Omental fat pad (tissue), 4 donors: ENCODE data around the gene NOC4L. TPM values are rescaled to one million over a fixed set of nuclear protein-coding genes. Genes with fewer than 3 reads are reported as not detected.

Experiments used
- ATAC-seq: fragments of 150-250 bp; one replicate; pipeline ENCODE4 v1.9.1; 2016; ENCODE audit warnings: mild to moderate bottlenecking, moderate library complexity; ENCODE audit not compliant: low FRiP score
- DNase-seq: peaks from one replicate; pipeline ENCODE4 v3.0.0-alpha.2; 2019; ENCODE audit warnings: low spot score
- CTCF ChIP-seq, 3 donors: fragments of 450-650 bp; IDR thresholded peaks; one replicate each; pipeline ENCODE4 v1.5.1; 2016 to 2017; ENCODE audit warnings: antibody characterized with exemption in 3 of 3, mild to moderate bottlenecking in 3 of 3, moderate library complexity in 2 of 3
- small RNA-seq: library from RNA; depleted of rRNA; stranded (forward); fragments of <200 nt; gene quantifications from one replicate; pipeline ENCODE3, GENCODE V24; 2016
- total RNA-seq, 4 donors: library from RNA; depleted of rRNA; stranded (reverse); fragments of >200 nt; gene quantifications; one replicate each; pipeline ENCODE4 v1.1.0, GENCODE V29; 2016

NOC4L gene
- total RNA-seq, 4 donors from 2014 or later: 6.4 to 16.1 (median 9.3) TPM

- ATAC-seq: no peak
- no peak for TF ChIP-seq CTCF (IDR thresholded peaks at IDR 0.05)
- DNase-seq: no peak
Measured at GRCh38 chr12:132199526-132200319, 55.5 kb downstream of the NOC4L start.

- DNase-seq (no peak), ATAC-seq (no peak)
- no peak for TF ChIP-seq CTCF (IDR thresholded peaks at IDR 0.05)
Measured at GRCh38 chr12:132200800-132201199, 56.5 kb downstream of the NOC4L start.

GRCh38 chr12:132201391-132202120, 57.3 kb downstream of the NOC4L start:
- no peak for TF ChIP-seq CTCF (IDR thresholded peaks at IDR 0.05)
- DNase-seq (no peak), ATAC-seq (no peak)

Small RNA genes lying within 50 kb of the gene (small RNA-seq; reads per million reads assigned to genes)
- not detected for gene AC138466.3

Other genes starting within 250 kb of the NOC4L start
- 10 to 100 TPM in 2 of 4 donors, 1 to 10 TPM in 2; 7.7 to 24.4 (median 9.4) TPM for gene ULK1, start 249.8 kb upstream of the NOC4L start, total RNA-seq
- 10 to 100 TPM; 11.2 to 62.2 (median 17.0) TPM for gene PUS1, start 215.2 kb upstream of the NOC4L start, total RNA-seq
- gene EP400, start 194.5 kb upstream of the NOC4L start, total RNA-seq: 10 to 100 TPM; 16.1 to 34.2 (median 24.7) TPM
- 10 to 100 TPM in 2 of 4 donors, 1 to 10 TPM in 2; 6.5 to 32.2 (median 10.4) TPM for gene DDX51, start 138 bp upstream of the NOC4L start, total RNA-seq
- 10 to 100 TPM in 3 of 4 donors, not detected in 1; 10.9 to 52.7 (median 36.7) TPM for gene GALNT9, start 185.1 kb downstream of the NOC4L start, total RNA-seq